Superior temporal gyrus (tissue), 1 donor: ENCODE data around the gene CES4A.
A peak's percentile ranks its signal among the peaks of the same experiment; 100 is the strongest.
"Not testable (repeated sequence)": the region's sequence is repeated elsewhere in the genome, so short reads cannot be mapped to it uniquely, and the experiment has no call there.

Source experiments
- DNase-seq: peaks from one replicate; pipeline ENCODE4 v3.0.0-alpha.2; 2016; ENCODE audit errors: extremely low spot score

The CES4A gene

GRCh38 chr16:66984892-66985311 is 3.5 kb upstream of the CES4A start:
- DNase-seq: no peak

GRCh38 chr16:66986559-66986958 is 1.8 kb upstream of the CES4A start:
- no peak for DNase-seq

- DNase-seq: no peak
These were observed 3.2 kb downstream of the CES4A start for GRCh38 chr16:66991545-66992077.

- not testable (repeated sequence) for DNase-seq
These were observed 5.2 kb downstream of the CES4A start for GRCh38 chr16:66993558-66993957.

- DNase-seq: peak; percentile 99
These were observed 8.1 kb downstream of the CES4A start for GRCh38 chr16:66996324-66996982.

GRCh38 chr16:66996983-66997358 is 8.6 kb downstream of the CES4A start:
- peak; percentile 66 for DNase-seq

- DNase-seq: peak; percentile 68
These were observed 12.3 kb downstream of the CES4A start for GRCh38 chr16:67000384-67001351.

GRCh38 chr16:67001726-67002125 is 13.3 kb downstream of the CES4A start:
- no peak for DNase-seq

GRCh38 chr16:67006930-67007658 is 18.7 kb downstream of the CES4A start:
- no peak for DNase-seq

- no peak for DNase-seq
These were observed 20.8 kb downstream of the CES4A start for GRCh38 chr16:67009158-67009557.

GRCh38 chr16:67011274-67011673 is 22.9 kb downstream of the CES4A start:
- no peak for DNase-seq

GRCh38 chr16:67013233-67013822 is 24.9 kb downstream of the CES4A start:
- DNase-seq: no peak

GRCh38 chr16:67013823-67014633 is 25.6 kb downstream of the CES4A start:
- DNase-seq: peak; percentile 64

GRCh38 chr16:67014634-67015312 is 26.4 kb downstream of the CES4A start:
- no peak for DNase-seq

- DNase-seq: no peak
These were observed 26.9 kb downstream of the CES4A start for GRCh38 chr16:67015313-67015731.

- DNase-seq: no peak
These were observed 27.8 kb downstream of the CES4A start for GRCh38 chr16:67016143-67016542.

- no peak for DNase-seq
These were observed 28.5 kb downstream of the CES4A start for GRCh38 chr16:67016681-67017420.

- DNase-seq: no peak
These were observed 29.0 kb downstream of the CES4A start for GRCh38 chr16:67017421-67017750.

- peak; percentile 83 for DNase-seq
These were observed 29.6 kb downstream of the CES4A start for GRCh38 chr16:67017810-67018488.
